ENCODE results near the gene ZMAT5. TPM values are rescaled to one million over a fixed set of nuclear protein-coding genes. Genes with fewer than 3 reads are reported as not detected.

Gene ZMAT5, protein sequence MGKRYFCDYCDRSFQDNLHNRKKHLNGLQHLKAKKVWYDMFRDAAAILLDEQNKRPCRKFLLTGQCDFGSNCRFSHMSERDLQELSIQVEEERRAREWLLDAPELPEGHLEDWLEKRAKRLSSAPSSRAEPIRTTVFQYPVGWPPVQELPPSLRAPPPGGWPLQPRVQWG
- 31.4 and 78.5 TPM in 2 replicates for total RNA-seq (2014; rRNA removed; shearing (Covaris generic); ENCODE audit: low replicate concordance)

DNA sequence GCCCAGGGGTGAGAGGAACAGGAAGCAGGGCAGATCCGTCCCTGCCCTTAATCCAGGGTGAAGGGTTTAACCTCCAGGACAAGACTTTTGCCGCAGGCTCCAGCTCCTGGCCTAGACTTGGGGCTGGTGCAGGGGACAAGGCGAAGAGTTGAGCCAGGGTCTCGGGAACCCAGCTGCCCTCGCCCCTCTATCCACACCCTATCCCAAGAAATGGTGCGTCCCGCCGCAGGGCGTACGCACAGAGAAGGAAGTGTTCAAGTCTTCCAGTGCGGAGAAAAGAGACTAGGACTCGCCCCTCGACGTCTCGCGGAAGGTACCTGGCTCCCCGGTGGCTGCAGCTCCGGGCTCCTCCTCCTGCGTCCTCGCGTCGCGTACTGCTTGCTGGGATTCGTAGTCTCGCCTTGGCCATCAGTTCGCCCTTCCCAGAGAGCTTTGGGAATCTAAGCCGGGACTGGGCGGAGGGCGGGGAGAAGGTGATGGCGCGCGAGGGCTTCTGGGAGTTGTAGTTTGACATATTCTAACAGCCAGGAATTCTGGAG lies at the start of gene ZMAT5:
ZMAT5 (minus strand) TSS at position 376 of the 539 bp plus-strand sequence. CDS start 18,463 bp downstream, outside the sequence.
- in situ Hi-C loops (cut with HindIII; ENCODE audit: low pct_unique_long_range_greater_than_20kb, low sequenced_read_pairs) = no loop called here
- DNase-seq (ENCODE audit: low read depth) = peak; percentile 99

DNA sequence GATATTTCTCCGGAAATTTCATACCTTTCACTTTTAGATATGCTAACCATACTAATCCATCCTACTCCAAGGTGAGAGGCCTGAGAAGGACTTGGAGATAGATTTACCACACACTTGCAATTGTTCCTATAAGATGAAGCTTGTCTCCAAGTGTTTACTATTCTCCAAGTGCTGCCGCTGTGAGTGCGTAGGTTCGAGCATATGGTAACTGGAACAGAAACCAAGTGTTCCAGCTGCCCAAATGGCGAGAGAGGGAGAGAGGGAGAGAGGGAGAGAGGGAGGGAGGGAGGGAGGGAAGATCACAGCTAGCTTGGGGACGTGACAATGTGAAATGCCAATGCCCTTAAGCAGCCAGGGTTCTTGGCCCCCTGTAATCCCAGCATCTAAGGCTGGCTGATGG lies 49.7 kb upstream of the ZMAT5 start:
- no peak for DNase-seq (ENCODE audit: low read depth)
- in situ Hi-C loops (cut with HindIII; ENCODE audit: low pct_unique_long_range_greater_than_20kb, low sequenced_read_pairs) = no loop called here

DNA sequence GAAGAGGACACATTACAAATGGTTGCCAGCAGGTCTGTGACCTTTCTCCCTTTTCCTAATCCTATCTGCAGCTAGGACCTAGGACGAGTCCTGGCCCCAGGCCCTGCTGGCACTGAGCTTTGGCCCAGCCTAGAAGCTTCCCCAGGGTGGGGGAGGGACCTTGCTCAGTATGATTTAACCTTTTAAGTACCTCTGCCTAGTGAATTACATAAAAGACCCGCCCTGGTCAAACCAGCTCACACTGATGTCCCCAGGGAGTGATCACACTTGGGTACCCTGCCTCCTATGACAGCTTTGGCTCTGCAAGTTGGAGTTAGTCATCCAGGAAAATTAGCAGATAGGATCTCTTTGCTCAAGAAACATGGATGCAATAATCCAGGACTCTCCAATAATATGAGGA lies 49.3 kb upstream of the ZMAT5 start:
- in situ Hi-C loops (cut with HindIII; ENCODE audit: low pct_unique_long_range_greater_than_20kb, low sequenced_read_pairs) = no loop called here

DNA sequence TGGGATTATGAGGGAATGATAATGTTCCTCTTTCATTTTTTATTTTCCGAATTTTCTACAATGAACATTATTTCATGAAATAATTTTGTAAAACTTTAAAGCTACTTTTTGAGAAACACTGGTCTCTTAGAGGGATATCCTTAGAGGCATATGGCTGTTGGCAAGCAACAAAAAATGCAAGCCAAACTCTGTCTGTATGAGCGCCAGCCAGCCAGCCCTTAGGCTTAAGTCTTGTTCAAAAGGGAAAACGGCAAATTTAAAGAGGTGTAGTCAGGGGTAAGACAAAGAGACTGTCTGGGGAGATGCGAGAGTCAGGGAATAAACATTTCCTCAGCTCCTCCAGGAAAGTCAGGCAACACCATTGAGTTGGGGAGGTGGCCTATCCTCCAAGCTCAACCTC lies 48.8 kb upstream of the ZMAT5 start:
- DNase-seq (ENCODE audit: low read depth) = no peak
- in situ Hi-C loops (cut with HindIII; ENCODE audit: low pct_unique_long_range_greater_than_20kb, low sequenced_read_pairs) = no loop called here

More for the DNA sequence above, 49.3 kb upstream of the ZMAT5 start:
- DNase-seq (ENCODE audit: low read depth) = no peak

DNA sequence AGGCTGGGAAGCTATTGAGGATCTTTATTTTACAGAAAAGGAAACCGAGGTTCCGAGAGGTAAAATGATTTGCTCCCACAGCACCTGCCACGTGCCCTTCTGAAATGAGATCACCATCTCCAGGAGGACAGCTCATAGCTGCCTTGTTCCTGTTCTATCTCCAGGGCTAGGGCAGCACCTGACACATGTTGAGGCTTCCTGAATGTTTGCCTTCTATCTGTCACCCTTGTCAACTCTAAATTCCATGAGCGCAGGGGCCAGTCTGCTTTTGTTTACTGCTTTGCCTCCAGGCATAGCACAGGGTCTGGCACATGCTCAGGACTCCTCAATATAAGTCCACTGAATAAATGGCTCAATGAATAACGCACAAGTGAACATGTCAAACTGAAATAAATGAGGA lies 47.2 kb upstream of the ZMAT5 start:
- in situ Hi-C loops (cut with HindIII; ENCODE audit: low pct_unique_long_range_greater_than_20kb, low sequenced_read_pairs) = no loop called here
- DNase-seq (ENCODE audit: low read depth) = no peak

DNA sequence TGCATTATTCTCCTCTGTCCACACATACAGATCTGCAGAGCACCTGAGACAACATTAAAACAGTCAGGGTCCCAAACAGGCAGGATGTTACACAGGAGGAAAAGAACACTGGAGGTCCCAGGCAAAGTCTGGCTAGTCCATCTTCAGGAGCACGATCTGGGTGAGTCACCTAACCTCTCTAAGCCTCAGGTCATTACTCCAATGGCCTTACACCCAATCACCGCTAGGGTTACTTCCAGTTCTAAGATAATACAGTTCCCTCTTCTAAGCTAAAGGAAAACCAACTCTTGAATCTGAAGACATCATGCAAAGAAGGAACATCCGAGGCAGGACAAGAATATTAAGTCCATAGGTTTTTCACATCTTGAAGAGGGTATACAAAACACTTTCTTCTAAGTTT lies 46.8 kb upstream of the ZMAT5 start:
- in situ Hi-C loops (cut with HindIII; ENCODE audit: low pct_unique_long_range_greater_than_20kb, low sequenced_read_pairs) = no loop called here
- peak; percentile 29 for DNase-seq (ENCODE audit: low read depth)

DNA sequence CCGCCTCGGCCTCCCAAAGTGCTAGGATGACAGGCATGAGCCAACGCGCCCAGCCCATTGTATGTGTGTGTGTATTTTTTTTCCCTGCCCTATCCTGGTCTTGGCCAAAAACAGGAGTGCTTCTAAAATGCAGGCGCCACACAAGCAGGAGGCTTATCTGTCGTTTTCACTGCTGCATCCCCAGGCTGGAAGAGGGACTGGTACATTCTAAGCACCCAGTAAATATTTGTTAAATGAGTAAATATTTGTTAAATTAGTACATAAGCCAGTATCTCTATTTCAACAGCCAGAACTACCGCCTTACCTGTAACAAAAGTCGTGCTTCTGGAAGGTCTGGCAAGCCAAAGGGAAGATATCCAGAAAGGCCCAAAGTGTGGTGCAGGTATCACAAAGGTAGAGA lies 46.3 kb upstream of the ZMAT5 start:
- no peak for DNase-seq (ENCODE audit: low read depth)
- in situ Hi-C loops (cut with HindIII; ENCODE audit: low pct_unique_long_range_greater_than_20kb, low sequenced_read_pairs) = no loop called here

DNA sequence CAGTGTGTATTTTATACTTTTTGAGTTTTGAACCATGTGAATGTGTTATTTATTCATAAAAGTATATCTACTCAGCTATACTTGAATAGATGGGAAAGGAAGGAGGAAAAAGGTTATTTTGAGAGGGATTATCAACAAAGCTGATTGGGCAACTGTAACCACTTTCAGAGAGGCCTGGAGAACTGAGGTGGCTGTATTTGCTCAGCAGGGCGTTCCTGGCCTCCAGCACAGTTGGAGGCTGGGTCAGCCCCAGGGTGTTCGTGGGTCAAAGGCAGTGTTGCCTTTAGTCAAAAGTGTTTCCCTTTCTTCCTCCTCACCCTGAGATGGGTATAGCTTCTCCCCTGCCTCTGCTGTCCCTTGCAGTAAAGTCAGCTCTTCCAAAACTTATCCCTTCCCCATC lies 44.6 kb upstream of the ZMAT5 start:
- in situ Hi-C loops (cut with HindIII; ENCODE audit: low pct_unique_long_range_greater_than_20kb, low sequenced_read_pairs) = no loop called here

DNA sequence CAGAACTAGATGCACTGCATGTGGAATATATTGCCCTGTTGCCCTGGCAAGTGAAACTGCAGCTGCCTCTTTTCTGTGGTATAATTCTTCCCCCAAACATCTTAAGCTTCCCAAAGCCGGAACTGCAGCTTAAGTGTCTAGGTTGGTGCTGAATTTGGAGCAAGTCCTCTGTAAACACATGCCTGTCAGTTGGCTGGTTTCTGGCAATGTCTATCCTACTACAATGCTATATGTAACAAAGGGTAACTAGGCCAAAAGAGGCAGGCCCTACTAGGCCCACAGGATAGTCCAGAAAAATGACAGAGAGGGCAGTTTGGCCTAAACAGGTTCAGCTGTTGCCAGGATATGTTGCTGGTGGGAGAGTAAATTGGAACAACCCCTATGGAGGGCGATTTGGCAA lies 43.4 kb upstream of the ZMAT5 start:
- no peak for DNase-seq (ENCODE audit: low read depth)
- in situ Hi-C loops (cut with HindIII; ENCODE audit: low pct_unique_long_range_greater_than_20kb, low sequenced_read_pairs) = no loop called here

More for the DNA sequence above, 44.6 kb upstream of the ZMAT5 start:
- DNase-seq (ENCODE audit: low read depth) = no peak

DNA sequence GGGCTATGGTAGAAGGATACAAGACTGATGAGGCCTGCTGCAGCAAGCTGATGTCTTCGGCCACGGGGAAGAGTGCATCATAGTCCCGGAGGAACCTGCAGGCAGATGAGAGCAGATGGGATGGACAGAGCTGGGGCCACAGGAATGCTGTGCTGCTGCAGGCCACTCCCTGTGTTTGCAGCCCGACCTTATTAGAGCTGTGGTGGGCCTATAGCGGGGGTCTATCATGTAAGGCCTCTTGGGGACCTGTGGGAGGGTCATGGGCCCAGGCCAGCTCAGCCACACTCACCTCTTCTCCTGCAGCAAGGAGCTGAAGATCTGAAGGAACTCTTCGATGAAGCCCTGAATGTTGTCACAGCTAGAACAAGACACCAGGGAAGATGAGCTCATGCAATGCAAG lies 39.4 kb upstream of the ZMAT5 start:
- no peak for DNase-seq (ENCODE audit: low read depth)
- in situ Hi-C loops (cut with HindIII; ENCODE audit: low pct_unique_long_range_greater_than_20kb, low sequenced_read_pairs) = no loop called here

DNA sequence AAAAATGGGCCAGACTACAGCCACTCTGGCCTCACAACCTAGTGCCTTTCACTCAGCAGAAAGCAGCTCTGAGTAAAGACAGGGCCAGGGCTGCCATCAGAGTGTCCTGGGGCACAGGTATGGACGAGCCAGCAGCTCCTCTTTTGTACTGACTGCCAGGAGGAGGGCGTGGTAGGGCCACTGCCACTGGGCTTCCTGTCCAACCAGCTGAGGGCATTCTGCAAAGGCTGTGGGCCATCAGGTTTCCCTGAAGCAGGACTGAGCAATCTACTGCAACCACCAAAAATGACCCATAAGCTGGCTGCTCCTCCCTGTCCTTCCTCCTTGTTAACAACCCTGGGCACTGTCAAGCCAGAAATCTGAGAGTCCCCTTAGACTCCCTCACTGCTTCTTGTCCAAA lies 38.2 kb upstream of the ZMAT5 start:
- in situ Hi-C loops (cut with HindIII; ENCODE audit: low pct_unique_long_range_greater_than_20kb, low sequenced_read_pairs) = no loop called here
- DNase-seq (ENCODE audit: low read depth) = no peak

DNA sequence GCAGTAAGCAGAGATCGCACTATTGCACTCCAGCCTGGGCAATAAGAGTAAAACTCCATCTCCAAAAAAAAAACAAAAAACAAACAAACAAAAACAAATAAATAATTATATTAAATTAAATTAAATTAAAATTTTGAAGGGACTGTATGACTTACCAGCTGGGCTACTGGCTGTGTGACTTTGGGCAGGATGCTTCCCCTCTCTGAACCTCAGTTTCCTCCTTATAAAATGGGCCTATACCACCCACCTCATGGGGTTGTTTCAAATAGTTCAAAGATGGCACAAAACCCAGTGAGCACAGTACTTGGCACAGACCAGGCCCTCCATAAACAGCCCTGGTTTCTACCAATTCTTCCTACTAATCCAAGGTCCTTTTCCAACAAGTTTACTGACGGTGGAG lies 36.4 kb upstream of the ZMAT5 start:
- in situ Hi-C loops (cut with HindIII; ENCODE audit: low pct_unique_long_range_greater_than_20kb, low sequenced_read_pairs) = no loop called here

DNA sequence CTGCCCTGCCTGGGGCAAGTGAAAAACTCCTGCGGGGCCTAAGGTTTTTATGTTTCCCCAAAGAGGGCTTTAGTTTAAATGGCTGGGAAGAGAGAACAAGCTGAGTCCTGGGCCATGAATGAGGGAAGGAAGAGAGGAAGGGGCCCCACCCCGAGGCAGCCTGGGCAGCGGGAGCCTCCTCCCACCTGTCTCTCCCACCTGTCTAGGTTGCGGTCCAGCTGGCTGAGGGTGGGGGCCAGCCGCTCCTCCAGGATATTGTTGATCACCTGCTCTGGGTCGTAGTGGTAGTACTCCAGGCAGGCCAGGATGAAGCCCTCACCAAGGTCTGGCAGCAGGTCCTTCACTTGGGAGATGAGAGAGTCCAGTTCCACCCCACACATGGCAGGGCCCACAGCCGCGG lies 35.0 kb upstream of the ZMAT5 start:
- DNase-seq (ENCODE audit: low read depth) = no peak
- in situ Hi-C loops (cut with HindIII; ENCODE audit: low pct_unique_long_range_greater_than_20kb, low sequenced_read_pairs) = no loop called here

More for the DNA sequence above, 36.4 kb upstream of the ZMAT5 start:
- DNase-seq (ENCODE audit: low read depth) = no peak

DNA sequence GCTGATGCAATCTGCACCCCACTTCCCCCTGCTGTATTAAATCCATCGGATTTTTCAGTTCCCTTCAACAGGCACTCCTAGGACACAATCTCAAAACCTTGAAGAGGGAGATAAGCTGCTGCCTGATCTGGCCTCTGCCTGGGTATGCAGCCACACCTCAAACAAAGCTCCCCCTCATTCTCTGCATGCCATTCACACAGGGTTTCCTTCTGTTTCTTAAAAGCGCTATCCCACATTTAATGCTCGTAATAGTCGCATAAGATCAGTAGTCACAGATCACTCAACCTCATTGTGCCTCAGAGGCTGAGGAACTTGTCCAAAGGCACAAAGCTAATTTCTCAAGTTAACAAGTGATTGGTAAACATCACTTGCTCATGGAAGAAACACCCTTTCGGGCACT lies 34.3 kb upstream of the ZMAT5 start:
- no peak for DNase-seq (ENCODE audit: low read depth)
- in situ Hi-C loops (cut with HindIII; ENCODE audit: low pct_unique_long_range_greater_than_20kb, low sequenced_read_pairs) = no loop called here

DNA sequence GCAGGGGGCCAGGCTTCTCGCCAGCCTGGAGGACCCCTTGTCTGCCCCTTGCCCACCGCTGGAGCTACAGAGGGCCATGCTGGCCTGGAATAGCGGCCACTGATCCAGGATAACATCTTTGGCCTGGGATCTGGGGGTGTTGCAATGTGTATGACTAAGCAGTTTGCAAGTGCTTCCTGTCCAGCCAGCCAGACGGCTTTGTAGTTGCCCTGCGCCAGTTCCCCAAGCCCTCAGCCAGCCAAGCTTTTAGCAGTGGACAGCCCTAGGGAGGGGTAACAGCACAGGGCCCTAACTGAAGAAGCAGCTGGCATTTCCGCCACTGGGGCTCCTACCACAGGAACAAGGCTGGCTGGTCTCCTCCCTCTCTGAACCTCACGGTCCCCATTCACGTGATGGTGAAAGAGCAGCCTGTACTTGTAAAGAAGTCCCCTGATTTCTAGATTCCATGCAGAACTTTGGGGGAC lies 32.4 kb upstream of the ZMAT5 start:
- DNase-seq (ENCODE audit: low read depth) = peak; percentile 17
- in situ Hi-C loops (cut with HindIII; ENCODE audit: low pct_unique_long_range_greater_than_20kb, low sequenced_read_pairs) = no loop called here

DNA sequence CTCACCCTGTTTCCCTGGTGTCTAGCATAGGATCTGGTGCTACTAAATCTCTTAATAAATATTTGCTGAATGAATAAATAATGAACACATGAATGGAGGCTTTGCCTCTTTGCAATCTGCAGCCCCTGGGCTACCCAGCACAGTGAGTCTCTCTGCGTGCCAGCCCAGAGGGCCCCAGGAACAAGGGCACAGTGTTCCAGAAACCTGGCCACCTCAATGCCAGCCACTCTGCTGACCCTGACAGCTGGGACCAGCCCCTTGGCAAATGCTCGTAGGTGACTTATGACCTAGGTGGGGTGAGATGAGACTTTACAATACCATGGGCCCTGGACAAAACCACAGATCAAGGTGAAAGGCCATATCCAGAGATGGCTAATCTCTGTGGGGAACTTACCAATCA lies 32.0 kb upstream of the ZMAT5 start:
- in situ Hi-C loops (cut with HindIII; ENCODE audit: low pct_unique_long_range_greater_than_20kb, low sequenced_read_pairs) = no loop called here
- DNase-seq (ENCODE audit: low read depth) = no peak

DNA sequence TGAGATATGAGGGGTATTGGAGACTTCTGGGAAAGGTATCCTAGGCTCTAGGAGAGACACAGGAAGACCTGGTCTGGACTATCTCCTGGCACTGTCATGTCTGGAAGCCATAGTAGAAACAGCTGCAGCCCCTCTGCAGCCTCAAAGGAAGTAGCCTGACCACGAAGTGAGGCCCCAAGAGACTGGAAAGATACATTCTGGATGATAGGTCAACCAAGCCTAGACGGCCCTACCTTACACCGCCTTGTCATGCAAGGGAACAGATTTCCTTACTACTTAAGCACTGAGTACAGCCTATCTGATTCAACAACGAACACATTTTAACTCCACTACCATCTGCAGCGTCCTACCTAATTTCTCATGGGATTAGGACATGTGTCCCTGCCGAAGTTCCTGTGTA lies 31.5 kb upstream of the ZMAT5 start:
- DNase-seq (ENCODE audit: low read depth) = no peak
- in situ Hi-C loops (cut with HindIII; ENCODE audit: low pct_unique_long_range_greater_than_20kb, low sequenced_read_pairs) = no loop called here

DNA sequence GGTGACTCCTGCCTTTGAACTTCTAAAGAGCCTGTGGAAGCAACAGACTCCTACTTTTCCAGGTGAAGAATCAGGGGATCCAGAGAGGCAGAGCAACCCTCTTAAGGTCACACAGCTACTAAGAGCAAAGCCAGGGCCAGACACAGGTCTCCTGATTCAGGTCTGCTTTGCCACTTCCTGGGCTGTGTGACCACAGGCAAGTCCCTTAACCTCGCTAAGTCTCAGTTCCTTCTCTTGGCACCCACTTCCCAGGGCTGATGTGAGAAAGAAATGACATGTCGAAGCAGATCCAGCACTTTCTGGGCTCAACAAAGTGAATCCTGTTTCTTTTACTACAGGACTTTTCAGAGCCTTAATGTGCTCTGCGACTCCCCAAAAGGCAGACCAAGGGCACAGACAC lies 30.5 kb upstream of the ZMAT5 start:
- in situ Hi-C loops (cut with HindIII; ENCODE audit: low pct_unique_long_range_greater_than_20kb, low sequenced_read_pairs) = no loop called here
- DNase-seq (ENCODE audit: low read depth) = no peak

DNA sequence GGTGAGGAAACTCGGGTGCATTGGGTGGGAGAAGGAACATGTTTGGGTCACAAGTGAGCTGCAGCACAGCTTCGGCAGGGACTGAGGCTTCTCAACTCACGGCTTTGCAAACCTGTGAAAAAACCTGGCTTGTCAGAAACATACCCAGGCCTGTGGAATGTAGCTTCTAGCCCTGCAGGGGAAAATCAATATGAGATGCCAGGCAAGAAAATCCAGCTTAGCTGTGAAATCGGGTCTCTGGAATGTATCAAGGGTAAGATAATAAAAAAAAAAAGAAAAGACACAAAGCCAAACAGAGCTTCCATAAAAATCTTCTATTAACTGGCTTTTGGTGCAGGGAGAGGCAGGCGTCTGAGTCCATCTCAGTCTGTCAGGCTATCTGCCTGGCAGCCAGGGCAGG lies 28.9 kb upstream of the ZMAT5 start:
- in situ Hi-C loops (cut with HindIII; ENCODE audit: low pct_unique_long_range_greater_than_20kb, low sequenced_read_pairs) = no loop called here
- no peak for DNase-seq (ENCODE audit: low read depth)

DNA sequence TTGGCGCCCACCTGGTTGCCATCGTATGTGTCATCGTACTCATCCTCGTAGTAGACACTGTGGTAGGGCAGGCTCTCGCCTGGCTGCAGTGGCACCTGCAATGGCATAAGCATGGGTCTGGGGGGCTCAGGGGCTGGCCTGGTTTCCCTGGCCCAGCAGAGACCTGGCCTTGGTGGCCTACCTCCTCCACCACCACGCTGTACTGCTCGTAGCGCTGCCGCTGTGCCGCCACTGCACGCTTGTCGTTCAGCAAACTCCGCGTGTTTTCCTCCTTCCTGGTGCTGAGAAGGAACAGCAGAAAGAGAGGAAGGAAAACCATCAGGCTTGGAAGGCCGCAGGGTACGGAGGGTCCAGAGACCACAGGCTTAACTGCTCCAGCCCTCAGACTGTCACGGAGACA lies 26.6 kb upstream of the ZMAT5 start:
- in situ Hi-C loops (cut with HindIII; ENCODE audit: low pct_unique_long_range_greater_than_20kb, low sequenced_read_pairs) = no loop called here
- DNase-seq (ENCODE audit: low read depth) = no peak

All from Caki2 (cell line).